Endothelial cell of umbilical vein (primary cell): ENCODE data around the gene RCOR1. TPM values are rescaled to one million over a fixed set of nuclear protein-coding genes. Genes with fewer than 3 reads are reported as not detected.

Source experiments
- BruUV-seq: library from RNA; stranded (reverse); fragments of 400-500 nt; replicated peaks from 2 replicates; lab custom pipeline; 2021; lab: Mats Ljungman, UMichigan
- CTCF ChIA-PET: fragments of 300-600, 350-600 bp; sonication (Branson Sonifier 250); formaldehyde crosslinking; loops from one replicate; lab custom pipeline; 2021; ENCODE audit warnings: antibody characterized with exemption, inconsistent platforms; lab: Charles Lee
- POLR2A ChIA-PET: fragments of 300-600, 350-600 bp; sonication (Branson Sonifier 250); formaldehyde crosslinking; loops from one replicate; lab custom pipeline; 2021; ENCODE audit warnings: antibody characterized with exemption, inconsistent platforms; lab: Charles Lee
- DNase-seq: peaks from one replicate; pipeline ENCODE4 v3.0.0-alpha.2; 2011; ENCODE audit warnings: low read depth, low spot score
- FAIRE-seq: peaks from 2 replicates; lab custom pipeline; 2011; peaks lifted over from hg19 to GRCh38; lab: Jason Lieb, UNC
- H2AFZ ChIP-seq: 2 replicates; pipeline ENCODE4 v1.6.0; 2012; ENCODE audit warnings: low read depth, low read length, control low read depth, inconsistent platforms
- H3K27ac ChIP-seq: 2 replicates; pipeline ENCODE4 v1.5.1; 2011; ENCODE audit warnings: low read depth, mild to moderate bottlenecking, control low read depth, low read length, moderate library complexity; ENCODE audit not compliant: insufficient read depth
- H3K27me3 ChIP-seq, 2 experiments: 2 replicates each; pipeline versions ENCODE4 v1.6.0 to v1.6.1; 2011; ENCODE audit warnings: low read length in 2 of 2, mixed read lengths in 1 of 2; ENCODE audit not compliant: control insufficient read depth in 2 of 2, insufficient read depth in 2 of 2
- H3K36me3 ChIP-seq, 2 experiments: 2 replicates in 1 of 2; 3 replicates in 1 of 2; pipeline ENCODE4 v1.5.1; 2011; ENCODE audit warnings: low read length in 2 of 2, mild to moderate bottlenecking in 1 of 2, moderate library complexity in 1 of 2; ENCODE audit not compliant: control insufficient read depth in 2 of 2, insufficient read depth in 2 of 2; ENCODE audit errors: extremely low read depth in 1 of 2
- H3K4me1 ChIP-seq: 3 replicates; pipeline ENCODE4 v1.5.1; 2011; ENCODE audit warnings: mild to moderate bottlenecking, low read length; ENCODE audit not compliant: control insufficient read depth, insufficient read depth; ENCODE audit errors: extremely low read depth
- H3K4me2 ChIP-seq: 2 replicates; pipeline ENCODE4 v1.6.1; 2011; ENCODE audit warnings: low read length, control low read depth, mixed read lengths; ENCODE audit not compliant: insufficient read depth
- H3K4me3 ChIP-seq, 3 experiments: fragments of 200-600 bp in 1 of 3; sonication (generic), shearing (Covaris generic) in 1 of 3; replicated peaks in 1 of 3; 2 replicates each; pipeline ENCODE4 v1.5.1; 2011 to 2016; ENCODE audit warnings: control low read depth in 3 of 3, low read length in 3 of 3, mild to moderate bottlenecking in 2 of 3, inconsistent platforms in 1 of 3, low read depth in 1 of 3, moderate library complexity in 1 of 3; ENCODE audit not compliant: insufficient read depth in 1 of 3
- H3K79me2 ChIP-seq: 2 replicates; pipeline ENCODE4 v1.6.0; 2012; ENCODE audit warnings: low read length, inconsistent platforms; ENCODE audit not compliant: control insufficient read depth, insufficient read depth
- H3K9ac ChIP-seq: replicated peaks from 2 replicates; pipeline ENCODE3; 2011; ENCODE audit warnings: low read length, control low read depth; ENCODE audit not compliant: insufficient read depth; ENCODE audit errors: extremely low read depth
- H3K9me1 ChIP-seq: replicated peaks from 3 replicates; pipeline ENCODE4 v1.6.0; 2011; ENCODE audit warnings: mild to moderate bottlenecking, low read length; ENCODE audit not compliant: control insufficient read depth, insufficient read depth; ENCODE audit errors: extremely low read depth
- H3K9me3 ChIP-seq: replicated peaks from 2 replicates; pipeline ENCODE4 v1.5.1; 2012; ENCODE audit warnings: low read length, inconsistent platforms; ENCODE audit not compliant: control insufficient read depth, insufficient read depth
- H4K20me1 ChIP-seq: replicated peaks from 2 replicates; pipeline ENCODE3; 2011; ENCODE audit warnings: mild to moderate bottlenecking, low read length; ENCODE audit not compliant: control insufficient read depth, insufficient read depth; ENCODE audit errors: extremely low read depth
- EZH2 ChIP-seq: IDR thresholded peaks from 2 replicates; pipeline ENCODE4 v1.6.1; 2012; ENCODE audit warnings: borderline replicate concordance, low read depth, mild to moderate bottlenecking, moderate library complexity, low read length, inconsistent platforms; ENCODE audit not compliant: severe bottlenecking
- FOS ChIP-seq: IDR thresholded peaks from 2 replicates; pipeline ENCODE4 v1.6.1; 2011; ENCODE audit warnings: mild to moderate bottlenecking, low read length, moderate library complexity, borderline replicate concordance; ENCODE audit not compliant: insufficient read depth
- GATA2 ChIP-seq: IDR thresholded peaks from 2 replicates; pipeline ENCODE4 v1.7.0; 2011; ENCODE audit warnings: low read depth, mild to moderate bottlenecking, moderate library complexity, mixed read lengths, low read length; ENCODE audit not compliant: insufficient read length, insufficient read depth
- JUN ChIP-seq: IDR thresholded peaks from 2 replicates; pipeline ENCODE4 v1.6.1; 2011; ENCODE audit warnings: borderline replicate concordance, low read depth; ENCODE audit not compliant: insufficient read length, insufficient read depth
- MYC ChIP-seq: IDR thresholded peaks from one replicate; pipeline ENCODE4 v1.6.1; 2011; ENCODE audit warnings: mild to moderate bottlenecking, low read depth, low read length
- POLR2A ChIP-seq: IDR thresholded peaks from 2 replicates; pipeline ENCODE4 v1.6.1; 2012; ENCODE audit warnings: low read depth, mild to moderate bottlenecking, control low read depth, low read length
- POLR2AphosphoS5 ChIP-seq: IDR thresholded peaks from 2 replicates; pipeline ENCODE4 v1.6.1; 2012; ENCODE audit warnings: low read depth, mild to moderate bottlenecking, control low read depth, low read length, moderate library complexity; ENCODE audit not compliant: insufficient read depth
- dilution Hi-C: fragments of 300-500 bp; cut with MboI; formaldehyde crosslinking; loops from one replicate; pipeline ENCODE4 v1.15.0; 2019; ENCODE audit warnings: low sequenced_read_pairs; ENCODE audit not compliant: extremely low pct_ligation_motif_present
- intact Hi-C: fragments of 100-400 bp; cut with micrococcal nuclease; formaldehyde crosslinking; loops from one replicate; pipeline ENCODE4 v1.10.0; 2022
- polyA plus RNA-seq, 4 experiments: library from polyadenylated mRNA; depleted of rRNA in 3 of 4; stranded (reverse) in 3 of 4; unstranded in 1 of 4; fragments of >200 nt; gene quantifications; 2 replicates each; pipeline versions ENCODE4 v1.2.1 to v1.2.3, GENCODE V29; 2011 to 2012; ENCODE audit warnings: missing spikeins in 1 of 4
- total RNA-seq: library from RNA; stranded (reverse); gene quantifications from 2 replicates; pipeline ENCODE4 v1.2.3, GENCODE V29; 2021
- TF ChIP-seq, protein P1 (sequence below): IDR thresholded peaks from 2 replicates; pipeline ENCODE4 v1.6.1; 2011; ENCODE audit not compliant: insufficient read depth, insufficient read length
- TF ChIP-seq, protein P2 (sequence below), 2 donors: IDR thresholded peaks; 1 replicate in 1 of 2; 2 replicates in 1 of 2; pipeline ENCODE4 v1.5.1; 2011; ENCODE audit warnings: low read length in 2 of 2, mild to moderate bottlenecking in 2 of 2, moderate library complexity in 2 of 2, control low read depth in 1 of 2, inconsistent platforms in 1 of 2, low read depth in 1 of 2; ENCODE audit not compliant: insufficient read depth in 1 of 2; ENCODE audit errors: extremely low read depth in 1 of 2

Gene RCOR1
- total and polyA plus RNA-seq, 2 donors (not counting 3 experiments of a cell fraction or from before 2014, with no cell fraction given), result 15.6 to 32.2 TPM

GRCh38 chr14:102768223-102769048 lies 176.0 kb downstream of the RCOR1 start:
- intact Hi-C loops, result no loop called here

More at GRCh38 chr14:102768223-102769048, 176.0 kb downstream of the RCOR1 start:
- CTCF ChIA-PET, result no interaction called here
- no peak for DNase-seq
- POLR2A ChIA-PET, result no interaction called here
- H3K36me3 ChIP-seq, result no peaks in the 10 kb centered on the region
- no peak for FAIRE-seq
- H3K27me3 ChIP-seq, result peaks cover 0 to 3% of the 10 kb centered on the region in 2 experiments
- dilution Hi-C loops, result no loop called here
- H3K4me1 ChIP-seq, result no peaks in the 10 kb centered on the region
- no TSS peak for BruUV-seq
- no peak overlapping the region for H2AFZ ChIP-seq
- H3K4me2 ChIP-seq, result no peak overlapping the region
- H3K9me1 ChIP-seq, result no peaks in the 10 kb centered on the region
- no peak overlapping the region for H3K9ac ChIP-seq
- no peaks in the 10 kb centered on the region for H3K79me2 ChIP-seq
- no peak for TF ChIP-seq GATA2
- TF ChIP-seq EZH2, result no peak
- no peak for TF ChIP-seq POLR2A
- no peak for TF ChIP-seq FOS
- no peak for TF ChIP-seq JUN
- no peak for TF ChIP-seq POLR2AphosphoS5
- TF ChIP-seq, protein P1, sequence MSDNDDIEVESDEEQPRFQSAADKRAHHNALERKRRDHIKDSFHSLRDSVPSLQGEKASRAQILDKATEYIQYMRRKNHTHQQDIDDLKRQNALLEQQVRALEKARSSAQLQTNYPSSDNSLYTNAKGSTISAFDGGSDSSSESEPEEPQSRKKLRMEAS, result no peak
- TF ChIP-seq, protein P2, sequence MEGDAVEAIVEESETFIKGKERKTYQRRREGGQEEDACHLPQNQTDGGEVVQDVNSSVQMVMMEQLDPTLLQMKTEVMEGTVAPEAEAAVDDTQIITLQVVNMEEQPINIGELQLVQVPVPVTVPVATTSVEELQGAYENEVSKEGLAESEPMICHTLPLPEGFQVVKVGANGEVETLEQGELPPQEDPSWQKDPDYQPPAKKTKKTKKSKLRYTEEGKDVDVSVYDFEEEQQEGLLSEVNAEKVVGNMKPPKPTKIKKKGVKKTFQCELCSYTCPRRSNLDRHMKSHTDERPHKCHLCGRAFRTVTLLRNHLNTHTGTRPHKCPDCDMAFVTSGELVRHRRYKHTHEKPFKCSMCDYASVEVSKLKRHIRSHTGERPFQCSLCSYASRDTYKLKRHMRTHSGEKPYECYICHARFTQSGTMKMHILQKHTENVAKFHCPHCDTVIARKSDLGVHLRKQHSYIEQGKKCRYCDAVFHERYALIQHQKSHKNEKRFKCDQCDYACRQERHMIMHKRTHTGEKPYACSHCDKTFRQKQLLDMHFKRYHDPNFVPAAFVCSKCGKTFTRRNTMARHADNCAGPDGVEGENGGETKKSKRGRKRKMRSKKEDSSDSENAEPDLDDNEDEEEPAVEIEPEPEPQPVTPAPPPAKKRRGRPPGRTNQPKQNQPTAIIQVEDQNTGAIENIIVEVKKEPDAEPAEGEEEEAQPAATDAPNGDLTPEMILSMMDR (IDR thresholded peaks at IDR 0.05; ENCODE audit: extremely low read depth in 1 of 2, insufficient read depth in 1 of 2, low read depth in 1 of 2, low read length in 2 of 2), result no peak
- TF ChIP-seq MYC, result no peak
- H3K4me3 ChIP-seq, result no peak overlapping the region
- H4K20me1 ChIP-seq, result no peaks in the 10 kb centered on the region
- no peaks in the 10 kb centered on the region for H3K9me3 ChIP-seq
- no peak overlapping the region for H3K27ac ChIP-seq
